Natural killer cell treated with Interleukin-12 subunit alpha and Interleukin-12 subunit beta and Interleukin-15 and Interleukin-18, amount 100 ng/mL, for 72 hours (primary cell): ENCODE data around the gene CRABP2. TPM values are rescaled to one million over a fixed set of nuclear protein-coding genes. Genes with fewer than 3 reads are reported as not detected.

Source experiments
- ATAC-seq, 2 donors: fragments of 150-1000 bp; cut with Tn5 transposase in 1 of 2; sonication (Bioruptor Pico), chemical (Tn5 transposase) in 1 of 2; 2 replicates each; pipeline ENCODE4 v1.10.0; 2021
- DNase-seq: peaks from one replicate; pipeline ENCODE4 v3.0.0; 2022; ENCODE audit warnings: low spot score
- H3K27ac Mint-ChIP-seq, 2 donors: 1 replicate in 1 of 2; 2 replicates in 1 of 2; pipeline ENCODE4 v1.8.0; 2022; ENCODE audit warnings: mixed read lengths in 2 of 2, mild to moderate bottlenecking in 1 of 2, moderate library complexity in 1 of 2
- H3K27me3 Mint-ChIP-seq, 2 donors: 1 replicate in 1 of 2; 2 replicates in 1 of 2; pipeline ENCODE4 v1.8.0; 2022; ENCODE audit warnings: mixed read lengths in 2 of 2
- H3K36me3 Mint-ChIP-seq: one replicate; pipeline ENCODE4 v1.8.0; 2022; ENCODE audit warnings: mixed read lengths
- H3K4me1 Mint-ChIP-seq, 2 donors: 1 replicate in 1 of 2; 2 replicates in 1 of 2; pipeline ENCODE4 v1.8.0; 2022; ENCODE audit warnings: low read depth in 2 of 2, mixed read lengths in 2 of 2, mild to moderate bottlenecking in 1 of 2
- H3K4me3 Mint-ChIP-seq: one replicate; pipeline ENCODE4 v1.8.0; 2022; ENCODE audit warnings: mixed read lengths
- H3K9me3 Mint-ChIP-seq: 2 replicates; pipeline ENCODE4 v1.8.0; 2022; ENCODE audit warnings: mixed read lengths
- total RNA-seq, 2 donors: library from RNA; stranded (reverse); gene quantifications; one replicate each; pipeline ENCODE4 v1.2.3, GENCODE V29; 2022

CRABP2 gene
- total RNA-seq, 2 donors from 2014 or later: 2.4 to 4.6 TPM

DNA sequence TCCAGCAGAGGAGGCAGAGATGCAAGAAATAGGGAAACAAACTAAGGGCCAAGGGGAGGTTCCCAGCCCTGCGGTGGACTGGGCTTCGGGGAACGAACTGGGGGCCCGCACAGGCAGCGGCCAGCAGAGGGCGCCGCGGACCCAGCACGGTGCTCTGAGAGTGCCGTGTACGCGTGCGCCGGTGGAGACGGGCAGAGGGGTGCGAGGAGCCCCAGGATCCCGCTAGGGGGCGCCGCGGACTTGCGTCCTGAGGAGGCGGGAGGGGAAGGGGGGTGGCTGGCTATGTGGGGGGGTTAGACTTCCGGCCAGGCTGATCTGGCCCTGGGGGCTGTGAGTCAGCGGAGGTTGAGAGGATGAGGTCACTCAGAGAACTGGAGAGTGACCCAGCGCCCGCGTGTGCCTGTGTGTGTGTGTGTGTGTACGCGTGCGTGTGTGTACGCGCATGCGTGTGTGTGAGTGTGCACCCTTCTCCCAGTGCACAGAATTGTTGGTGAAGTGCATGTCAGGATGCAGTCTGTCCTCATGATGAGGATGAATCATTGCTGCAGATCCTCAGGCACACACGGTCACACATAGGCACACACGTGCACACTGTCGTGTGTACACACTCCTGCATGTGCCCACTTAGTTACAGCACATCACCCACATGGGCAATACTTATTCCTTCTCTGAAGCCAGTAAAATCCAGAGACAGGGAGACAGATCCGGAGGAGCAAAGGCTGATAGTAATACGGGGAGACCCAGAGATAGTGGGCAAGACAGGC lies 45.2 kb downstream of the CRABP2 start:
- Mint-ChIP-seq H3K27me3 (peaks cover 9 to 12% of the 10 kb centered on the region in 2 donors), H3K4me1 (peaks cover 56 to 62% of the 10 kb centered on the region in 2 donors), H3K4me3 (peak overlapping the region; percentile 84), H3K9me3 (no peaks in the 10 kb centered on the region), H3K27ac (peak overlapping the region; percentile 96 to 98), H3K36me3 (no peaks in the 10 kb centered on the region)
- DNase-seq (peak; percentile 97), ATAC-seq (peak; percentile 90 to 92)

DNA sequence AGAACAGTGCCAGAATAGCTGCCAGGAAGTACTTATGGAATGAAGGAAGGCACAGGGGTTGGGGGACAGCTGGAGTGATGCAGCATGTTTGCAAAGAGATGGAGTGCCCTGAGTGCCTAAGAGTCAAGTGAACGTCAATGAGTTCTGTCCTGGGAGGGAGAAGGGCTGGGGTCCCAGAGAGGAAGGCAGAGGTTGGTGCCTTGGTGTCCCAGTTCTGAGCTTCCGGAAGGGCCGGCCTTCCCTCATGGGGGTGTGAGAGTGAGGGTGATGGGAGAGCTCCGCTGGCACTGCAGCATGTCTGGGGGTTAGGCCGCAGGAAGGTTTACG lies 45.8 kb downstream of the CRABP2 start:
- H3K9me3 Mint-ChIP-seq: no peaks in the 10 kb centered on the region
- peak overlapping the region; percentile 84 for H3K4me3 Mint-ChIP-seq
- H3K4me1 Mint-ChIP-seq: peaks cover 56 to 62% of the 10 kb centered on the region in 2 donors
- ATAC-seq (no peak), DNase-seq (no peak)
- peaks cover 12 to 15% of the 10 kb centered on the region in 2 donors for H3K27me3 Mint-ChIP-seq
- no peaks in the 10 kb centered on the region for H3K36me3 Mint-ChIP-seq
- peak overlapping the region; percentile 96 to 98 for H3K27ac Mint-ChIP-seq

DNA sequence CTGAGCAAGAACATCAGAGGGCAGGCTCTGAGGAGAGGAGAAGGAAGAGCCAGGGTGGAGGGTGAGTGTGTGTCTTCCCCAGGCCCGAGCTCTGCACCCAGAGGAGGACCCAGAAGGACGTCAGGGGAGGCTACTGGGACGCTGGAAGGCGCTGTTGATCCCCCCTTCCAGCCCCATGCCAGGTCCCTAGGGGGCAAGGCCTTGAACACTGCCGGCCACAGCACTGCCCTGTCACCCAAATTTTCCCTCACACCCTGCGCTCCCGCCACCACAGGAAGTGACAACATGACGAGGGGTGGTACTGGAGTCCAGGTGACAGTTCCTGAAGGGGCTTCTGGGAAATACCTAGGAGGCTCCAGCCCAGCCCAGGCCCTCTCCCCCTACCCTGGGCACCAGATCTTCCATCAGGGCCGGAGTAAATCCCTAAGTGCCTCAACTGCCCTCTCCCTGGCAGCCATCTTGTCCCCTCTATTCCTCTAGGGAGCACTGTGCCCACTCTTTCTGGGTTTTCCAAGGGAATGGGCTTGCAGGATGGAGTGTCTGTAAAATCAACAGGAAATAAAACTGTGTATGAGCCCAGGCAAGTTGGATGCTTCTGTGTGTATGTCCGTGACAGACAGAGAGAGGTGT lies 46.3 kb downstream of the CRABP2 start:
- peaks cover 18 to 19% of the 10 kb centered on the region in 2 donors for H3K27me3 Mint-ChIP-seq
- H3K27ac Mint-ChIP-seq: peak overlapping the region; percentile 96 to 98
- H3K4me3 Mint-ChIP-seq: peak overlapping the region; percentile 84
- no peak for DNase-seq
- H3K9me3 Mint-ChIP-seq: no peaks in the 10 kb centered on the region
- H3K4me1 Mint-ChIP-seq: peaks cover 56 to 62% of the 10 kb centered on the region in 2 donors
- no peaks in the 10 kb centered on the region for H3K36me3 Mint-ChIP-seq
- ATAC-seq: no peak

DNA sequence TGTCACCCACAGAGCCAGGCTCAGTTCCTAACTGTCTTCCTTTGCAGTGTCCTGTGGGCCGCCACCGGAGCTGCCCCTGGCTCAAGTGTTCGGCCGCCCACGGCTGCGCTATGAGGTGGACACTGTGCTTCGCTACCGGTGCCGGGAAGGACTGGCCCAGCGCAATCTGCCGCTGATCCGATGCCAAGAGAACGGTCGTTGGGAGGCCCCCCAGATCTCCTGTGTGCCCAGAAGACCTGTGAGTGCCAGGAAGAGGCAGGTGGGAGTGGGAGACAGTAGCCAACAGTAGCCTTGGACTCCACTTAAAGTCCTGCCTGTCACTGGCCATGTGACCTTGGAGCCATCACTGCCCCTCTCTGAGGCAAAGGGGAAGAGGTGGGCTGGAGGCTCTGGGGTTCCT lies 46.9 kb downstream of the CRABP2 start:
- Mint-ChIP-seq H3K4me1 (peaks cover 56 to 62% of the 10 kb centered on the region in 2 donors), H3K27me3 (peaks cover 24 to 25% of the 10 kb centered on the region in 2 donors), H3K4me3 (peak overlapping the region; percentile 84), H3K27ac (peak overlapping the region; percentile 96 to 98), H3K9me3 (no peaks in the 10 kb centered on the region), H3K36me3 (no peaks in the 10 kb centered on the region)
- DNase-seq: no peak
- no peak for ATAC-seq

DNA sequence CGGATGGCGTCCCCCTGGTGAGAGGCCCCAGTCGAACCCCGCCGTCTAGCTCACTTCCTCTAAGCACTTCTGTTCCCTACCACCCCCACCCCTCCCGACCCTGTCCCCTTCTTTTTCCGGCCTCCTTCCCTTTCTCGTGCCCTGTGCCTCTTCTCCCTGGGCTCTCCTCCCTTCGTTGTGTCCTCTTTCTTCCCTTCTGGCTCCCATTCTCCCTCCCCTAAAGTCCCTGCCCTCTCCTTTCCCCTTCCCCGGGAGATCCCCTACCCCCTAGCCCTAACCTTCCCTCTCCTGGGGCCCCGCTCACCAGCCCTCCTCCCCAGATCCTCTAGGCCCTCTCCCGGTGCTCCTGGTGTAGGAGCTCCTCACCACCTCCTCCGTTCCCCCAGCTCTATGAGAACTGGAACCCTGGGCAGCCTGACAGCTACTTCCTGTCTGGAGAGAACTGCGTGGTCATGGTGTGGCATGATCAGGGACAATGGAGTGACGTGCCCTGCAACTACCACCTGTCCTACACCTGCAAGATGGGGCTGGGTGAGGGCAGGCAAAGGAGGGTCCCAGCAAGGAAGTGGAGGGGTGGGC lies 47.6 kb downstream of the CRABP2 start:
- ATAC-seq (no peak), DNase-seq (no peak)
- Mint-ChIP-seq H3K27me3 (peaks cover 30 to 31% of the 10 kb centered on the region in 2 donors), H3K4me3 (peak overlapping the region; percentile 84), H3K4me1 (peaks cover 56 to 60% of the 10 kb centered on the region in 2 donors), H3K36me3 (no peaks in the 10 kb centered on the region), H3K9me3 (no peaks in the 10 kb centered on the region), H3K27ac (peak overlapping the region; percentile 96 to 98)

DNA sequence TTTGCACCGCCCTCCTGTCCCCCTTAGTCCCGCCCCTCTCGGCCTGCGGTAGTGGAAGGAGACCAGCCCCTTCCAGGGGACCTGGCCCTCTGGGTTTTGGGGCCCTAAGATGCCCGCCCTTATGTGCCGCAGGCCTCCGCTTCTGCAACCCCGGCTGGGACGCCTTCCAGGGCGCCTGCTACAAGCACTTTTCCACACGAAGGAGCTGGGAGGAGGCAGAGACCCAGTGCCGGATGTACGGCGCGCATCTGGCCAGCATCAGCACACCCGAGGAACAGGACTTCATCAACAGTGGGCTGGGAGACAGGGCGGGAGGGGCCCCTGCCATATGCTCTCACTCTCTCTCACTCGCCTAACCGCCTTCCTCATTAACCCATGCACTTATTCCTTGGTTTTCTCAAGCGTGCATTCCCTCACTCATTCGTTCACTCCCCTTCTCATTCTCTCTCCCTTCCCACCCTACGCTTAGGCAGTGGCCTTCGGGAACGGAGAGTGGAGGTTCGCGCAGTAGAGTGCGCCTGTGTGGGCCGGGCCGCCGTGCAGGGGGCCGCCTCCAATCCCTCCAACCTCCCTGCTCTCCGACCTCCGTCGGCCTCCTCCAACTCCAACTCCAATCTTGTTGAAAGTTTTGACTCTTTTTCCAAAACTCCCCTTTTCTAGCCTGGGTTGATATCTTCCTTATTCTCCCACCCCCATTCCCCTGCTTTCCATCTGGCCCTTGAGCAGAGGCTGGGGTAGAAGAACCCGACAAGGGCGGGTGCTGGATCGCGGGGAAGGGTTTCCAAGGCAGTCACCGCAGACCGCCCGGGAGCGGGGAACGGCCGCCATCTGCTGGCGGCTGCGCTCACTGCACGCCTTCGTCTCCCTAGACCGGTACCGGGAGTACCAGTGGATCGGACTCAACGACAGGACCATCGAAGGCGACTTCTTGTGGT lies 48.3 kb downstream of the CRABP2 start:
- H3K27ac Mint-ChIP-seq: peak overlapping the region; percentile 96 to 98
- peaks cover 52 to 56% of the 10 kb centered on the region in 2 donors for H3K4me1 Mint-ChIP-seq
- DNase-seq (peak; percentile 82), ATAC-seq (no peak)
- H3K27me3 Mint-ChIP-seq: peaks cover 35 to 38% of the 10 kb centered on the region in 2 donors
- H3K4me3 Mint-ChIP-seq: peak overlapping the region; percentile 84
- H3K9me3 Mint-ChIP-seq: no peaks in the 10 kb centered on the region
- H3K36me3 Mint-ChIP-seq: no peaks in the 10 kb centered on the region

DNA sequence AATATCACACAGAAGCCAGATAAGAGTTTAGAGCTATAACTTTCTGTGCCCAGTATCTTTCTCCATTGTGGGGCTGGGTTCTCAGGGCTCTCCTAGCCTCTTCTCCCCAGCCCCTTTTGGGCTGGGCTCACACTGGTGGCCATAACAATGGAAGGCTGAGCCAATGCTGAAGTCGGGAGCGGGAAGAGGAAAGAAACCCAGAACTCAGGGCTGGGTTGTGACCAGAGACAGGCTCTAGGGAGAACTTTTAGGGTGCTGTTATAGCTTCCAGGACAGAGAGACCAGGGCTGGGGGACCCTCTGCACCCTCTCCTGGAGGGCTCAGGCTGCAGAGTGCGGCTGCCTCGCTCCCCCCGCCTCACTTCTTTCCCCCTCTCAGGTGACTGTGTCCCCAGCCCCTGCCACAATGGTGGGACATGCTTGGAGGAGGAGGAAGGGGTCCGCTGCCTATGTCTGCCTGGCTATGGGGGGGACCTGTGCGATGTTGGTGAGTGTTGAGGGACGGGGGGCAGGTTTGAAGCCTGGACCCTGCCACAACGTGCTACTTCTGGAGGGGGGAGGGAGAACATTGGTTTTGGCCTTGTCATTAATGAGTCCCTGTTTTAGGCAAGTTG lies 49.4 kb downstream of the CRABP2 start:
- ATAC-seq (no peak), DNase-seq (no peak)
- Mint-ChIP-seq H3K27me3 (peaks cover 38 to 45% of the 10 kb centered on the region in 2 donors), H3K4me3 (no peak overlapping the region), H3K27ac (no peak overlapping the region), H3K36me3 (no peaks in the 10 kb centered on the region), H3K4me1 (peaks cover 44 to 48% of the 10 kb centered on the region in 2 donors), H3K9me3 (no peaks in the 10 kb centered on the region)

DNA sequence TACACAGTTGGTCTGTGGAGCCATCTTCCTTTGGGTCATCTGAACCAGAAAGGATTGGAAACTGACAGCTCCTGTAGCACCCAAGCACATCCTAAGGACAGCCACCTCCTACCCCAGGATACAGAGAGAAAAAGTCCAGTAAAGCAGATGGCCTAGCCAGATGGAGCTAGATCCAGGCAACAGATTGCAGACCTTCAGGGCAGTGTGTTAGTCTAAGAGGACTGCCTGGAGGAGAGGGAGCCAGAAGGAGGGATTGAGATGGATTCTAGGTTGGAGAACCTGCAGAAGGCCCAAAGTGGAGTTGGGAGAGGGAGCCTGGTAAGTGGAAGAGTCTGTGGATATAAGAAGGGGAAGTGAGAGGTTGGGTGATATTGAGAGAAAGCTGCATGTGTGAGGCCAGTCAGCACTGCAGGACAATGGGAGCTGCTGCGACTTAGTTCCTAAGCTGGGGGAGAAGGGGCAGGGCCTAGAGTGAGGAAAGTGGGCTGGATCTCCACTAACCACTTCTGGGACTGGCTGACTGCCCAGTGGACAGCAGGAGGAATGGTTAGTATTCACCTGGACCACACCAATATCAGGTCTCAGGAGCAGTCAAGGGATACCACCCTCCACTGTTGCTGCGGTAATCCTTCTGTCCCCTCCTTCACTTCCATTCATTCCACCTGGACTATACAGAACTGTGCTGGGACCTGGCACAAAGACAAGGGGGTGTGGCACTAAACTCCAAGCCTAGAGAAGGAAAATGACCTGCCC lies 50.1 kb downstream of the CRABP2 start:
- H3K4me3 Mint-ChIP-seq: no peak overlapping the region
- peaks cover 41 to 49% of the 10 kb centered on the region in 2 donors for H3K27me3 Mint-ChIP-seq
- H3K4me1 Mint-ChIP-seq: peaks cover 38 to 42% of the 10 kb centered on the region in 2 donors
- no peaks in the 10 kb centered on the region for H3K9me3 Mint-ChIP-seq
- DNase-seq: no peak
- no peak for ATAC-seq
- H3K27ac Mint-ChIP-seq: no peak overlapping the region
- no peaks in the 10 kb centered on the region for H3K36me3 Mint-ChIP-seq

DNA sequence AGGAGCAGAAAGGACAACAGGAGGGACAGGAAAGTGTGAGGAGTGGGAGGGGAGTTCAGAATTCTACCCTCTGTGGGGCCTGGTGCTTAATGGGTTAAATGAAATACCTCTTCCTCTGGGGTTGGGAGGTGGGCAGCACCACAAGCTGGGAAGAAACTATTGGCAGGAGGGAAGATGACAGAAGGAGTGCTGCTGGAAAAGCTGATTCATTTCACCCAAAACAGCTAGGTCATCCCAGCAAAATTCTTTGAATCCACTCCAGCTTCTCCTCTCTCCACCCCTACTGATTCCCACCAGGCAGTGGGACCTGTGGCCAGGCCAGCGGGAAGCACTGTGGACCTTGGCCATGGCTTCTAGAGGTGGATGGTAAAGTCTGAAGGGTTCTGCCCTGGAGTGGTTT lies 50.7 kb downstream of the CRABP2 start:
- Mint-ChIP-seq H3K27me3 (peaks cover 41 to 49% of the 10 kb centered on the region in 2 donors), H3K4me3 (no peak overlapping the region), H3K27ac (no peak overlapping the region), H3K36me3 (no peaks in the 10 kb centered on the region), H3K9me3 (no peaks in the 10 kb centered on the region), H3K4me1 (peaks cover 31 to 35% of the 10 kb centered on the region in 2 donors)
- DNase-seq (no peak), ATAC-seq (no peak)

DNA sequence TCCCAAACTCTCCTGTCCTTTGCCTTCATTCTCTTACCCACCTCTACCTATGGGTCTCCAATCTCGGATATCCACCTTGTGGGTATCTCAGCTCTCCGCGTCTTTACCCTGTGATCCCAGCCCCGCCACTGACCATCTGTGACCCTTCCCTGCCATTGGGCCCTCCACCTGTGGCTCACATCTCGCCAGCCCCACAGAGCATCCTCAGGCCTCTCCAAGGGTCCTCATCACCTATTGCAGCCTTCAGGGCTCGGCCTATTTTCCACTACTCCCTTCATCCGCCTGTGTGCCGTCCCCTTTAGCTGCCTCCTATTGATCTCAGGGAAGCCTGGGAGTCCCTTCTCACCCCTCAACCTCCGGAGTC lies 52.4 kb downstream of the CRABP2 start:
- H3K4me3 Mint-ChIP-seq: no peak overlapping the region
- peaks cover 49 to 56% of the 10 kb centered on the region in 2 donors for H3K27me3 Mint-ChIP-seq

DNA sequence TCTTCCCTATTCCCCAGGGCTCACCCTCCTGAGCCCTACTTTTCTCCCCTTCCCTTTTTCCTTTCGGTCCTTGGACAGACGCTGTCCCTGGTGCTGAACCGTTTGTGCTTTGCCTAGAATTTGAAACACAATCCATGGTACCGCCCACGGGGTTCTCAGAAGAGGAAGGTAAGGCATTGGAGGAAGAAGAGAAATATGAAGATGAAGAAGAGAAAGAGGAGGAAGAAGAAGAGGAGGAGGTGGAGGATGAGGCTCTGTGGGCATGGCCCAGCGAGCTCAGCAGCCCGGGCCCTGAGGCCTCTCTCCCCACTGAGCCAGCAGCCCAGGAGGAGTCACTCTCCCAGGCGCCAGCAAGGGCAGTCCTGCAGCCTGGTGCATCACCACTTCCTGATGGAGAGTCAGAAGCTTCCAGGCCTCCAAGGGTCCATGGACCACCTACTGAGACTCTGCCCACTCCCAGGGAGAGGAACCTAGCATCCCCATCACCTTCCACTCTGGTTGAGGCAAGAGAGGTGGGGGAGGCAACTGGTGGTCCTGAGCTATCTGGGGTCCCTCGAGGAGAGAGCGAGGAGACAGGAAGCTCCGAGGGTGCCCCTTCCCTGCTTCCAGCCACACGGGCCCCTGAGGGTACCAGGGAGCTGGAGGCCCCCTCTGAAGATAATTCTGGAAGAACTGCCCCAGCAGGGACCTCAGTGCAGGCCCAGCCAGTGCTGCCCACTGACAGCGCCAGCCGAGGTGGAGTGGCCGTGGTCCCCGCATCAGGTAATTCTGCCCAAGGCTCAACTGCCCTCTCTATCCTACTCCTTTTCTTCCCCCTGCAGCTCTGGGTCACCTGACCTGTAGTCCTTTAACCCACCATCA lies 53.0 kb downstream of the CRABP2 start:
- no peaks in the 10 kb centered on the region for H3K9me3 Mint-ChIP-seq
- no peak overlapping the region for H3K4me3 Mint-ChIP-seq
- ATAC-seq (no peak), DNase-seq (no peak)
- no peaks in the 10 kb centered on the region for H3K36me3 Mint-ChIP-seq
- H3K4me1 Mint-ChIP-seq: peaks cover 8 to 14% of the 10 kb centered on the region in 2 donors
- peaks cover 49 to 58% of the 10 kb centered on the region in 2 donors for H3K27me3 Mint-ChIP-seq
- no peak overlapping the region for H3K27ac Mint-ChIP-seq

More for the DNA sequence above, 52.4 kb downstream of the CRABP2 start:
- Mint-ChIP-seq H3K27ac (no peak overlapping the region), H3K36me3 (no peaks in the 10 kb centered on the region), H3K9me3 (no peaks in the 10 kb centered on the region), H3K4me1 (peaks cover 14 to 20% of the 10 kb centered on the region in 2 donors)
- ATAC-seq (no peak), DNase-seq (no peak)
